Panc1 (cell line): ENCODE results near the gene HELZ. TPM values are rescaled to one million over a fixed set of nuclear protein-coding genes. Genes with fewer than 3 reads are reported as not detected.

Experiments
- ATAC-seq: fragments of 200-7000 bp; cut with Tn5 transposase; 2 replicates; pipeline ENCODE4 v1.9.1; 2020; ENCODE audit warnings: mild to moderate bottlenecking, moderate library complexity
- BruUV-seq: library from RNA; stranded (reverse); fragments of 400-500 nt; replicated peaks from 2 replicates; lab custom pipeline; 2021; lab: Mats Ljungman, UMichigan
- CTCF ChIA-PET: fragments of 300-600 bp; sonication (Branson Sonifier 250); formaldehyde crosslinking; loops from one replicate; lab custom pipeline; 2022; ENCODE audit warnings: antibody characterized with exemption; lab: Charles Lee
- POLR2A ChIA-PET: fragments of 300-600 bp; sonication (Branson Sonifier 250); formaldehyde crosslinking; loops from one replicate; lab custom pipeline; 2022; ENCODE audit warnings: antibody characterized with exemption; lab: Charles Lee
- DNase-seq: peaks from one replicate; pipeline ENCODE4 v3.0.0-alpha.2; 2010; ENCODE audit warnings: low read depth, low spot score
- H3K27ac ChIP-seq: 2 replicates; pipeline ENCODE4 v1.5.1; 2011; ENCODE audit warnings: mild to moderate bottlenecking, low read length, inconsistent platforms
- H3K27me3 ChIP-seq: fragments of 200-500 bp; sonication (Bioruptor generic); 2 replicates; pipeline ENCODE4 v1.6.0; 2014; ENCODE audit warnings: low read length, inconsistent platforms; ENCODE audit not compliant: control insufficient read depth, insufficient read depth
- H3K36me3 ChIP-seq: fragments of 200-500 bp; sonication (Bioruptor generic); 2 replicates; pipeline ENCODE4 v1.5.1; 2014; ENCODE audit warnings: inconsistent platforms, mild to moderate bottlenecking, low read length, moderate library complexity; ENCODE audit not compliant: control insufficient read depth, insufficient read depth
- H3K4me1 ChIP-seq: 2 replicates; pipeline ENCODE4 v1.5.1; 2011; ENCODE audit warnings: inconsistent platforms, mild to moderate bottlenecking, low read length, moderate library complexity; ENCODE audit not compliant: control insufficient read depth, insufficient read depth
- H3K4me3 ChIP-seq, 2 experiments: 2 replicates each; pipeline ENCODE4 v1.5.1; 2011 to 2012; ENCODE audit warnings: low read depth in 2 of 2, low read length in 2 of 2, mild to moderate bottlenecking in 2 of 2, inconsistent platforms in 1 of 2, moderate library complexity in 1 of 2
- H3K9me3 ChIP-seq: fragments of 200-500 bp; sonication (Bioruptor generic); 2 replicates; pipeline ENCODE4 v1.5.1; 2014; ENCODE audit warnings: low read depth, mild to moderate bottlenecking, inconsistent platforms, low read length, moderate library complexity; ENCODE audit not compliant: control insufficient read depth, insufficient read depth
- POLR2AphosphoS5 ChIP-seq: IDR thresholded peaks from 2 replicates; pipeline ENCODE4 v1.6.1; 2012; ENCODE audit warnings: mild to moderate bottlenecking, low read depth, low read length, moderate library complexity
- SIN3A ChIP-seq: IDR thresholded peaks from 2 replicates; pipeline ENCODE4 v1.6.1; 2012; ENCODE audit warnings: low read depth, mild to moderate bottlenecking, low read length, moderate library complexity, borderline replicate concordance; ENCODE audit not compliant: insufficient read depth
- TCF7L2 ChIP-seq: IDR thresholded peaks from 2 replicates; pipeline ENCODE4 v1.6.1; 2011; ENCODE audit warnings: mild to moderate bottlenecking, low read depth, low read length, inconsistent platforms
- in situ Hi-C: cut with HindIII; loops from 2 replicates; pipeline ENCODE4 v1.10.0; 2016; ENCODE audit warnings: low sequenced_read_pairs, low pct_unique_long_range_greater_than_20kb
- intact Hi-C: fragments of 100-400 bp; cut with micrococcal nuclease; formaldehyde crosslinking; loops from one replicate; pipeline ENCODE4 v1.10.0; 2022; ENCODE audit not compliant: unreplicated experiment
- total RNA-seq: library from RNA; stranded (reverse); gene quantifications from one replicate; pipeline ENCODE4 v1.2.1, GENCODE V29; 2021; ENCODE audit not compliant: unreplicated experiment
- TF ChIP-seq, protein P1 (sequence below): fragments of 450-650 bp; IDR thresholded peaks from 2 replicates; pipeline ENCODE4 v1.5.1; 2017; ENCODE audit warnings: mild to moderate bottlenecking
- TF ChIP-seq, protein P2 (sequence below), 2 experiments: IDR thresholded peaks; 2 replicates each; pipeline ENCODE4 v1.6.1; 2011 to 2012; ENCODE audit warnings: low read depth in 2 of 2, control low read depth in 1 of 2, low read length in 1 of 2, mild to moderate bottlenecking in 1 of 2, moderate library complexity in 1 of 2; ENCODE audit not compliant: insufficient read depth in 1 of 2

The HELZ gene
- total RNA-seq, 1 experiment from 2014 or later = 15.0 TPM

DNA sequence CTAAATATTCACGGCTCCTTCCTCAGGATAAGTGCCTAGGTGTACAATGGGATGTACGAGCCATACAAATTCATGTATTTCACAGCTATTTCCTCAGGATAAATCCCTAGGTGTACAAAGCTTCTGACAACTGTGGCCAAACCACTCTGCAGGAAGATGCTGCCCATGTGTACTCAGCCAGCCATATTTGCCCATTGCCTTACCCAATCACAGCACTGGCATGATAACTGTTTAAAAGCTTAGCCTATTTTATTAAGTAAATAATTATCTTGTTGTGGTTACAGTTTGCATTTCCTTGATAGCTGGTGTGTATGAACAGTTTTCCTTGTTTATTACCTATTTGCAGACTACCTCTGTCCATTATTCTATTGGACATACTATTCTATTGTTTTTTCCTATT lies 165.5 kb downstream of the HELZ start:
- no peak overlapping the region for H3K27ac ChIP-seq
- TF ChIP-seq TCF7L2 = no peak
- TF ChIP-seq, protein P1, sequence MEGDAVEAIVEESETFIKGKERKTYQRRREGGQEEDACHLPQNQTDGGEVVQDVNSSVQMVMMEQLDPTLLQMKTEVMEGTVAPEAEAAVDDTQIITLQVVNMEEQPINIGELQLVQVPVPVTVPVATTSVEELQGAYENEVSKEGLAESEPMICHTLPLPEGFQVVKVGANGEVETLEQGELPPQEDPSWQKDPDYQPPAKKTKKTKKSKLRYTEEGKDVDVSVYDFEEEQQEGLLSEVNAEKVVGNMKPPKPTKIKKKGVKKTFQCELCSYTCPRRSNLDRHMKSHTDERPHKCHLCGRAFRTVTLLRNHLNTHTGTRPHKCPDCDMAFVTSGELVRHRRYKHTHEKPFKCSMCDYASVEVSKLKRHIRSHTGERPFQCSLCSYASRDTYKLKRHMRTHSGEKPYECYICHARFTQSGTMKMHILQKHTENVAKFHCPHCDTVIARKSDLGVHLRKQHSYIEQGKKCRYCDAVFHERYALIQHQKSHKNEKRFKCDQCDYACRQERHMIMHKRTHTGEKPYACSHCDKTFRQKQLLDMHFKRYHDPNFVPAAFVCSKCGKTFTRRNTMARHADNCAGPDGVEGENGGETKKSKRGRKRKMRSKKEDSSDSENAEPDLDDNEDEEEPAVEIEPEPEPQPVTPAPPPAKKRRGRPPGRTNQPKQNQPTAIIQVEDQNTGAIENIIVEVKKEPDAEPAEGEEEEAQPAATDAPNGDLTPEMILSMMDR = no peak
- TF ChIP-seq POLR2AphosphoS5 = no peak
- TF ChIP-seq SIN3A = no peak
- TF ChIP-seq, protein P2, sequence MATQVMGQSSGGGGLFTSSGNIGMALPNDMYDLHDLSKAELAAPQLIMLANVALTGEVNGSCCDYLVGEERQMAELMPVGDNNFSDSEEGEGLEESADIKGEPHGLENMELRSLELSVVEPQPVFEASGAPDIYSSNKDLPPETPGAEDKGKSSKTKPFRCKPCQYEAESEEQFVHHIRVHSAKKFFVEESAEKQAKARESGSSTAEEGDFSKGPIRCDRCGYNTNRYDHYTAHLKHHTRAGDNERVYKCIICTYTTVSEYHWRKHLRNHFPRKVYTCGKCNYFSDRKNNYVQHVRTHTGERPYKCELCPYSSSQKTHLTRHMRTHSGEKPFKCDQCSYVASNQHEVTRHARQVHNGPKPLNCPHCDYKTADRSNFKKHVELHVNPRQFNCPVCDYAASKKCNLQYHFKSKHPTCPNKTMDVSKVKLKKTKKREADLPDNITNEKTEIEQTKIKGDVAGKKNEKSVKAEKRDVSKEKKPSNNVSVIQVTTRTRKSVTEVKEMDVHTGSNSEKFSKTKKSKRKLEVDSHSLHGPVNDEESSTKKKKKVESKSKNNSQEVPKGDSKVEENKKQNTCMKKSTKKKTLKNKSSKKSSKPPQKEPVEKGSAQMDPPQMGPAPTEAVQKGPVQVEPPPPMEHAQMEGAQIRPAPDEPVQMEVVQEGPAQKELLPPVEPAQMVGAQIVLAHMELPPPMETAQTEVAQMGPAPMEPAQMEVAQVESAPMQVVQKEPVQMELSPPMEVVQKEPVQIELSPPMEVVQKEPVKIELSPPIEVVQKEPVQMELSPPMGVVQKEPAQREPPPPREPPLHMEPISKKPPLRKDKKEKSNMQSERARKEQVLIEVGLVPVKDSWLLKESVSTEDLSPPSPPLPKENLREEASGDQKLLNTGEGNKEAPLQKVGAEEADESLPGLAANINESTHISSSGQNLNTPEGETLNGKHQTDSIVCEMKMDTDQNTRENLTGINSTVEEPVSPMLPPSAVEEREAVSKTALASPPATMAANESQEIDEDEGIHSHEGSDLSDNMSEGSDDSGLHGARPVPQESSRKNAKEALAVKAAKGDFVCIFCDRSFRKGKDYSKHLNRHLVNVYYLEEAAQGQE (IDR thresholded peaks at IDR 0.05; ENCODE audit: insufficient read depth in 1 of 2, low read depth in 2 of 2, low read length in 1 of 2) = no peak
- no peak overlapping the region for H3K4me3 ChIP-seq
- POLR2A ChIA-PET = interaction anchor here (0.5 kb wide), 1 partner anchor 13 kb away, joined by 3 read pairs; no protein-coding TSS in a partner anchor
- intact Hi-C loops = no loop called here
- no peaks in the 10 kb centered on the region for H3K9me3 ChIP-seq
- no peak for DNase-seq
- no peaks in the 10 kb centered on the region for H3K27me3 ChIP-seq
- H3K4me1 ChIP-seq = no peaks in the 10 kb centered on the region
- 0 out of 2 replicates have a peak, but pooled peaks cover 2% of the 10 kb centered on the region for H3K36me3 ChIP-seq
- CTCF ChIA-PET = no interaction called here
- ATAC-seq = no peak
- BruUV-seq = no TSS peak
- in situ Hi-C loops = no loop called here

DNA sequence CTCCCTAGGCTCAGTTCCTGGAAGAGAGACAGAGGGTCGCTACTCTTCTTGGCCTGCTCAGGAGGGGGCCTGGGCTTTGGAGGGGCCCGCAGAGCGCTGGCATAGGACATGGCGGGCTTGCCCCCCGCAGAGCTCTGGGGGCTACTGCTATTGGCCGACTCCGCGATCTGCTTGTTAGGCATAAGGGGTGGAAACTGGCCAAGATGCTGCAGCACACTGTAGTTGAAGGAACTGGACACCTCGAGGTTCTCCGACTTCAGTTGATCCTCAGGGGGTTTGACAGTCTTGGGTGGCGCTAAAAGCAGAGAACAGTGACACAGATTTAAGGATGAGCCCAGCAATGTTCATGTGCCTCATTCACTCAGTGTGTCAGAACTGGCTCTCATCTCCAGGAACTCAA lies 166.7 kb downstream of the HELZ start:
- H3K4me1 ChIP-seq = no peaks in the 10 kb centered on the region
- H3K36me3 ChIP-seq = 0 out of 2 replicates have a peak, but pooled peaks cover 2% of the 10 kb centered on the region
- ChIA-PET CTCF (no interaction called here), POLR2A (no interaction called here)
- no TSS peak for BruUV-seq
- H3K27ac ChIP-seq = no peak overlapping the region
- ATAC-seq = no peak
- intact Hi-C loops = no loop called here
- DNase-seq = no peak
- no peak overlapping the region for H3K4me3 ChIP-seq
- in situ Hi-C loops = no loop called here
- TF ChIP-seq, protein P1 = no peak
- TF ChIP-seq TCF7L2 (no peak), SIN3A (no peak), POLR2AphosphoS5 (no peak)
- TF ChIP-seq, protein P2 (IDR thresholded peaks at IDR 0.05; ENCODE audit: insufficient read depth in 1 of 2, low read depth in 2 of 2, low read length in 1 of 2) = no peak
- no peaks in the 10 kb centered on the region for H3K27me3 ChIP-seq
- no peaks in the 10 kb centered on the region for H3K9me3 ChIP-seq
